Stimulated activated CD4-positive, alpha-beta T cell treated with anti-CD3 and anti-CD28 coated beads, Interleukin-1b, Interleukin-23, amount 100 ng/mL, for 48 hours (primary cell): Measurements from ENCODE around the gene CACNG1.

ENCODE experiments used
- DNase-seq: peaks from one replicate; pipeline ENCODE4 v3.0.0-alpha.2; 2020

CACNG1 gene

DNA sequence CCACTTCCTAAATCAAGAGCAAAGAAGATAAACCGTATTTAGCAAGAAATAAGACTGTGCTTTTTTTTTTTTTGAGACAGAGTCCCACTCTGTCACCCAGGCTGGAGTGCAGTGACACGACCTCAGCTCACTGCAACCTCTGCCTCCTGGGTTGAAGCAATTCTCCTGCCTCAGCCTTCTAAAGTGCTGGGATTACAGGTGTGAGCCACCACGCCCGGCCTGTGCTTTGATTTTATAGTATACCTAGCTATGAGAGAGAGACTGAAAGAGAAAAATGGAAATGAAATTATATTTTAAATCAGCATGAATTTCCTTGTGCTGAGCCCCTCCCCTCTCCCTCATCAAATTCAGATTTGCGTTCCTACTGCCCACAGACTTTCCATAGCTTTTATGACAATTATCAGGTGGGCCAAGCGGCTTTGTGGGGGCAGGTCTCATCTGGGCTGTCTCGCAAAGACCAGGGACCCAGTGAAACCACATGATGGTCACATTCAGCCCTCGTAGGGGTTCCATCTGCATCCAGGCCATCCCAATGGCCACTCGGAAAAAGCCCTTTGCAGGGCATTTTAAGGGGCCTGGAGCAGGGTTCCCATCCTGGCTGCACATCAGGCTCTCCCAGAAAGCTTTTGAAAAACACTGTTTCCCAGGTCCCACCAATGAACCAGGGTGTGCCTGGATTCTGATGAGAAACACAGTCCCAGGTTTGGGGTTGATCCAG lies 8.5 kb downstream of the CACNG1 start:
- no peak for DNase-seq

DNA sequence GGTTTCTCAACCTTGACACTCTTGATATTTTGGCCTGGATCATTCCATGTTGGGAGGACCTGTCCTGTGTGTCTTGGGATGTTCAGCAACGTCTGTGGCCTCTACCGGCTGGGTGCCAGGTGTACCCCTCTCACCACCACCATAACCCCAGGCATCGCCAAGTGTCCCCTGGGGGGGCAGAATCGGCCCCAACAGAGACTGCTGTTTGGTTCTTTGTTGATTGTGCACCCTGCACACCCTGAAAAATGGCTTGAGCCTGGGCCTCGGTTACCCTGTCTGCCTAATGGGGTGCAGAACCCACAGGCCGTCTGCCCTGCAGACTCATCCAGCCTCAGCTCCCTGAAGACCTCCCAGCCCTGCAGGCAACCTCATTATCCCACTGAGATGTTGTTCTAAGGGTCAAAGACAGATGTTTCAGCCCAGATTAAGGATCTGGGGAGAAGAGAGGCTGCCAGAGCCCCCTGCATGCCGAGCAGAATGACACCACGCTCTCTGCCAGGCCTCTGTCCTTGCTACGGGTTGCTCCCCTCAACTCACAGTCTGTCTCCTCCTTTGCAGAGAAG lies 9.2 kb downstream of the CACNG1 start:
- no peak for DNase-seq

DNA sequence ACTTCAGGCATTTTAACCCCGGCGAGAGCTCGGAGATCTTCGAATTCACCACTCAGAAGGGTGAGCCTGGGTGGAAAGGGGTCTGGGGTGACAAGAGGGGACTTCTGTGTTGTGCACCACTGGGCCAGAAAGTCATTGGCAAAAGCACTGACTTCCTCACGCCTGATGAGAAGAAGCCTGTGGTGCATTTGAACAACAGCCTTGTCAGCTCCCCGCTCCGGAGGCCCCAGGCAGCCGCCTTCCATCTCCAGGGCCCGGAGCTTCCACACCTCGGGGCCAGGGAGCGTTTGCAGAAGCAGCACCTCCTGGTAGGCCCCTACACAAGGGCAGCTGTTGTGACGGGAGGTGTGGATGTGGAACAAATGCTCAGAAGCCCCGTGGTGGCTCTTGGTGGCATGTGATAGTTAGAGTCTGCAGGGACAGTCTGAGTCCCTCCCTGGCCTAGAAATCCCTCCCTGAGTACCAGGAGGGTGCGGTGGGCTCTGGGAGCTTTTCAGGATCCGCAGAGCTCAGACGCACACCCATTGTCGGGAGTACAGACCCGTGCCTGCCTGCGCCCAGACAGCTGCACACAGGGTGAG lies 9.7 kb downstream of the CACNG1 start:
- no peak for DNase-seq

DNA sequence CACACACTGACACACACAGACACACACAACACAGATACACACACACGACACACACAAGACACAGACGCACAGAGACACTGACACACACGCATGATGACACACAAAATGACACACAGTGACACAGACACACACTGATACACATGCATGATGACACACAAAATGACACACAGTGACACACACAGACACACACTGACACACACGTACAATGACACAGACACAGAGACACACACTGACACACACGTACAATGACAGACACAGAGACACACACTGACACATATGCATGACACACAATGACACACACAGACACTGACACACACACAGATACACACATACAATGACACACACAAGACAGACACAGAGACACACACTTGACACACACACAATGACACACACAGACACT lies 10.3 kb downstream of the CACNG1 start:
- no peak for DNase-seq

DNA sequence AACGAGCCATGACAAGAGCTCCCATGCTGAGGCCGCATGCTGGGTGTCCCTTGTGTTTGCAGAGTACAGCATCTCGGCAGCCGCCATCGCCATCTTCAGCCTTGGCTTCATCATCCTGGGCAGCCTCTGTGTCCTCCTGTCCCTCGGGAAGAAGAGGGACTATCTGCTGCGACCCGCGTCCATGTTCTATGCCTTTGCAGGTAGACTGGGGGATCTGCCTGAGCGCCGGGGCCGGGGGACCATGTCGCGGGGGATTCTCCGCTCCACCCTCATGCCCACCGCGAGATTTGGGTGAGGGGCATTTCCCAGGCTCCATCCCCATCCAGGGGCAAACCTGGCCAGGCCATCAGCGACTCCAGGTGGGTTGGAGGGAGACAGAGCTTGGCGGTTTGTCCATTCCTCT lies 10.7 kb downstream of the CACNG1 start:
- no peak for DNase-seq

DNA sequence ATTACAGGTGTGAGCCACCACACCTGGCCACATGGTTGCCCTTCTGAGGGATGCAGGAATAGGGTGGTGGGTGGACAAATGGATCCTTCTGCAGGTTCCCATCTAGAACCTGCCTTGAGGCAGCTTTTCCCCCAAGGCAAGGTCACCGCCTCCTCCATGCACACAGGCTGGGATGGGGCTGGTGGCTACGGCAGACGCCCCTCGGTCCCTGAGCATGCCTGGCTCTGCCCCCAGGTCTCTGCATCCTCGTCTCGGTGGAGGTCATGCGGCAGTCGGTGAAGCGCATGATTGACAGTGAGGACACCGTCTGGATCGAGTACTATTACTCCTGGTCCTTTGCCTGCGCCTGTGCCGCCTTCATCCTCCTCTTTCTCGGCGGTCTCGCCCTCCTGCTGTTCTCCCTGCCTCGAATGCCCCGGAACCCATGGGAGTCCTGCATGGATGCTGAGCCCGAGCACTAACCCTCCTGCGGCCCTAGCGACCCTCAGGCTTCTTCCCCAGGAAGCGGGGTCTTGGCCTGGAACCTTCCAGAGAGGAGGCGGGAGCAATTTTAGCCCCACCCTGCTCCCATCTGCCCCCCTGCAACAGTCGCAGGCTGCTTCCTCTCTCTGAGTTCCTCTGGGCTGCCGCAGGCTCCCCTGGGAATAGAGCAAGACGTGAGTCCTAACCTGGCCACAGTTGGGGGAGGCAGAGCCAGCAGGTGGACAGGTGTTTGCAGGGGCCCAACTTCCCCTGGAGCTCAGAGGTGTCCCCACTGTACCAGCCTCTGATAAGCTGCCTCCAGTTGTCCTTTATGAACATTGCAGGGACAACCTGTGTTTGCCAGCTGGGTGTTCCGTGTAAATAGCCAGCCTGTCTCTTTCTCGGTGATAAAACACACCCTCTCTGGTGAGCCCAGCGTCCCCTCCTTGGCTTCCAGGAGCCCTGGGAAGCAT lies 11.7 kb downstream of the CACNG1 start:
- no peak for DNase-seq

DNA sequence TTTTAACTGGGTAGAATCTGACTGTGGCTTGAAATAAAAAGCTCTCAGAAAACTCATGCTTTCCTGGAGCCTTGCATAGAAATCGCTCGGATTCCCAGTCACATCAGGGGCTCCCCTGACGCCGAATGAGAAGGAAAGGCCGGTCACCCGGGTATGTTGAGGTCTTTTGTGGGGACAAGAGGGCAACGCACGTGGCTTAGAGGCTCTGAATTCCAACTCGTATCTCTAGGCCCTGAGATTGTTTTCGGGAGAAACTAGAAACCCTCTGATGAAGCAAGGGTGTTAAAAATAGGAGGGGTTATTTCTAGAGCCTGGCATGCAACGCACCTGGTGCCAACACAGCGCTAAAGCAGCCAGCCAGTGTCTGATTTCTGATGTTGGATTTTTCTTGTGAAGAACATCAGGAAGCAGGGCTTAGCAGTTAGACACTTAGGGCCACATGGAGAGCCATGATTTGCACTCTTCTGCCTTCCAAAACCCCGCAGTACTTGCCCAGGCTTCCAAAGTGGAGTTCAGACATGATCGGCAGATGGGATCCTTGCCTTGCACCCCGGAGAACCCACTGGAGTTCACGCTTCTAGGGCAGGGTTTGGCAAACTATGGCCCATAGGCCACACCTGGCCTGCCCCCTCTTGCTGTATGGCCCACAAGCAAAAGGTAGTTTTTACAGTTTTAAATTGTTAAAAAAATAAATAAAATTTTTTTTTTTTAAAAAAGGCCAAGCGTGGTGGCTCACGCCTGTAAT lies 12.6 kb downstream of the CACNG1 start:
- no peak for DNase-seq

DNA sequence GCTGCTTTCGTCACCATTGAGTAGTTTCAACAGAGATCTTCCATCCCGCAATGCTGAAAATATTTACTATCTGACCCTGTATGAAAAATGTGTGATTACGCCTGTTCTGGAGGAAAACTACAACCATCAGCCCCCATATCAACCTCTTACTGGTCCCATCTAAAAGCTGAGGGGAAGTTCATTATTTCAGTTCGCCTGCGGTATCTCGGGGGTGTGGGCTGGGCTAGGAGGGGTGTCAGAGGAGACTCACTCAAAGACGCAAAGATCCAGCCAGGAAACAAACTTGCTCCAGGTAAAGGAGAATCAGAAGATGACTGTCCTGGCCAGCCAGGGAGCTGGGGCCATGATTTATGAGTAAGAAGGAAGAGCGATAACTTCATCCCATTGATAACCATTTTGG lies 13.7 kb downstream of the CACNG1 start:
- no peak for DNase-seq

DNA sequence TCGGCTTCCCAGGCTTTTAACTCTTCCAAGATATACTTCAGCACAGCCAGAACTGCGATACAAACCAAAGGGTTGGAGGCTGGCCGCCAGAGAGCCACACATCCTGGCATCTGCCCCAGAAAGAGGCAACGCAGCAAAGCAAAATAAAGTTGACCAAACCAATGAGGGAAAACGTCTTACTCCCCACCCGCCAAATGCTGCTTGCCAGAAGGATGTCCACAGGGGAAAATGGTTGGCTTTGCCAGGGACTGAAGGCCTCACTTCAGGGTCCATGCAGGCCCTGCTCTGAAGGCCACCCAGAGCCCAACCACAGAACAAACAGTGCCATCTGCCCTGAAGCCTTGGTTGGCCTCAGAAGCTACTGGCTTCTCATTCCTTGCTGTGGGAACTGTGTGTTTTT lies 15.0 kb downstream of the CACNG1 start:
- DNase-seq: no peak

DNA sequence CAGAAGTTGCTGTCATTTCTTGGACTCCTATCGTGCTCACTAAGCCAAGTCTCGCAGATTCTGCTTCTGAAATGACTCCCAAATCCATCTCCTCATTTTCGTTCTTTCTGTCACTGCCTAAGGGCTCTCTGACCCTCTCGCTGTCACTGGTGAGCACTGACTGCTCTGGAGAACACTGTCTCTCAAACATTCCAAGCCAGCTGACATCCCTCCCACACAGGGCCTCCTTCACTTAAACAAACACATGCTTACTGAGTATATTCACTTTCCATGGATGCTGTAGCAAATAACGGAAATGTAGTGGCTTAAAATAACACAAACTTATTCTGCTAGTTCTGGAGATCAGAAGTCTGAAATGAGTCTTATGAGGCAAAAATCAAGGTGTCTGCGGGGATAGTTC lies 18.8 kb downstream of the CACNG1 start:
- no peak for DNase-seq

DNA sequence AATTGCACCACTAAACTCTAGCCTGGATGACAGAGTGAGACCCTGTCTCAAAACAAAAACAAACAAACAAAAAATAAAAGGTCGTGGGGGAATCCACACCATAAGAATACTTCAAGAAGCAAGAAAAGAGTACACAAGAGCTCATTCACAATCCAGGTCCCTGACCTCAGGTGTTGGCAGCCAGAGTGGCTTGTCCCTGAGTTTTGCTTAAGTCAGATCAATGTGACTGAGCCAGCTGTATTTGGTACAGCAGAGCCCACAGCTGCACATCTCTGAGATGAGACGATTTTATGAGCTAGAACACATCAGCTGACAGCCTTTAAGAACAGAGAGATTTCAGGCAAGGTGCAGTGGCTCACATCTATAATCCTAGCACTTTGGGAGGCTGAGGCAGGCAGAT lies 22.4 kb downstream of the CACNG1 start:
- no peak for DNase-seq

DNA sequence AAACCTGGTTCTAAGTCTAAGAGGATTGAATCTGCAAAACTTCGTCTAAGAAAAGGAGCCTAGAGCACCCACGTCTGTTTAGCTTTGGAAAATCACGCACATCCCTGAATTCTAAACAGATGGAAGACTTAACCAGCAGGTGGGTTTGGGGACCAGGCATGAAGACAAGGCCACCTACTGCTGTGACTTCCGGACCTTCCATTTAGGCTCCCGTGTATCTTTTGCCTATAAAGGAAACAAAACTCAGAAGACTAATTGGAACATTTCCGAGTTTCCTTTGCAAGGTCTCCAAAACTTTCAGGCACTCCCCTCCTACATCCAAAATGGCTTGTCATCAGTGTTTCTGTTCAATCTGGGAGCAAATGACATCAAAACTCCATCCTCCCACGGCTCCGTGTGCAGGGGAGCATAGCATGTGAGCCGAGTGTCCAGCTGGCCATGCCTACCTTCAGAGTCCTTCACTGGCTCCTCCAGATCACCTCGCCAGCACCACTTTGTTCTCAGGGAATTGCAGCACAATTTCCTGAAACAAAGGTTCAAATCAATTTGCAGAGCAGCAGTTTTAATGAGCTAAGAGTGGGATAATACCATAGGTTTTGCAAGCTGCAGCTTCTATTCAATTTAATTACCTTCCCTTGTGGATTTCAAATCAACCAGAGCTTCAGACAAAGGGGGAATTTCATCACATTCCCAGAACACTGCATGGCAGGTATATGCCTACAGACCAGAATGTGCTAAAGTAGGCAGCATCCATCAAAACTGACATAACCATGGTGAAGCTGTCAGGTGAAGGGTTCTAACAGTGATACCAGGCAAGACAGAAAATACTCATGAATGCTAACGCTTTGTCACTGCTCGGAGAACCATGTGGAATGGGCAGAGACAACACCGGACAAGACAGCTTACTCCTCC lies 23.5 kb downstream of the CACNG1 start:
- DNase-seq: no peak

DNA sequence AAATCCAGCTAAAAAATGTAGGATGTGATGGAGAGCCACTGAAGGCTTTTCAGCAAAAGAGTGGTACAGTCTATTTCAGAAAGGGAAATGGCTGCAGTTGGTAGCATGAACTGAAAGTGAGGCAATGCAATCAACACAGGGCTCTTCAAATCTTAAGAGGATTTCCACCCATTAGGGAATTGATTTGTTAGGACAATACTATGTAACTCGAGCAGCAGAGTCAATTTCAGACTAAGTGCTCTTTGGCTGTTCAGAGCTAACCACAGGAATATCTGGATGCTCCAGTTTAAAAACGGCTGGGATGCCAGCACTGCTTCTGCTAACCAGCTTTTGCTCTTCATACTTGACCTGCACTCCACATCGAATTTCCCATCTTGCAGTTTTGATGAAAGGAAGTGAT lies 24.6 kb downstream of the CACNG1 start:
- no peak for DNase-seq

DNA sequence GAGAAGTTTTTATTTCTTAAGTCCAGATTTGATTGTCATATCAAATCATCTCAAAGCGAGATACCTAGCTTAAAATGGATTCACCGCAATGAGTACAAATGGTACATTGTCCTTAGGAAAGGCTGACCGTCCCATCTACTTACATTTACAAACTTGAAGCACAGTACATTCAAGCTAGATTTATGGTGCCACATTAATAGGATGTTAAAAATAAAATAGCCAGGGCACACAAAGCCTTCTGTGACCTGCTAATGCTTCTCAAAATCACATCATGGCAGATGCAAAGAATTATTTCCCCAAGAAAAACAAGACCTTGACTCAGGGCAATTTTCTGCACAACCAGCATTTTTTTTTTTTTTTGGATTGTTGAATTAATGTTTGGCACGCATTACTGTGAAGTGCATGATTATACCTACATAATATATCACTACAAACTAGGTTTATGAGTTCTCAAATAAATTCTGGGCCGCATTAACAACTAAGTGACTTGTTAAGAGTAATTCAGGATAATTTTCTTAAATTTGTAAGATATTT lies 25.3 kb downstream of the CACNG1 start:
- no peak for DNase-seq

DNA sequence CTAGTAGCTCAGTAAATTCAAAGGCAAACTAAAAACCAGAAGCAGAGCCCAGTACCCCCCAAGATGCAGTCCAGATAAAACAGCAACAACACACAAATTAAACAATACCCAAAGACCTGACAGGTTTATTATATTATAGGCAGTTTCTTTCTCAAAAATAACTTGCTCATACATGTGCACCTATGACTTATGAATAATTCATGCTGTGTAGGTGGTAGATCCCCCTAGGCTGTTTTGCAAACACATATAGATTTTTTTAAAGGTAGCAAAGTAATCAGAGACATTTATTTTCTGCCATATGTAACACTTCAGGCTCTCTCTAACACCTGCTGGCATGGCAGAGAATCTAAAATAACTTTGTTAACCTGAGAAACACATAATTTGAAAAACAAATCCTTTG lies 27.2 kb downstream of the CACNG1 start:
- DNase-seq: no peak

DNA sequence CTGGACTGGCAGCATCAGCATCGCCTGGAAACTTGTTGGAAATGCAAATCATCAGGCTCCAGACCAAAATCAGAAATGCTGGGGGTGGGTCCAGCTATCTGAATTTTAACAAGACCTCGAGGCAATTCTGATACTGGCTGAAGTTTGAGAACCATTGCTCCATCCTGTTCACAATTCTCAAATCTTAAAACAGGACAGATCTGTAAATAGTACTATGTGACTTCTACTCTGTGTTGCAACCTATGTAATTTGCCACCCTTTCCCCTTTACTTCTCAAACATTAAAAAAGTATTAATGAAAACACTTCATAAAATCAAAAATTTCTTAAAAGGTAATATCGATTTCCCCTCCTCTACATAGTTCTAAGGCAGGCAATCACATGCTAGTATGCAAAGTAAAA lies 28.5 kb downstream of the CACNG1 start:
- no peak for DNase-seq

DNA sequence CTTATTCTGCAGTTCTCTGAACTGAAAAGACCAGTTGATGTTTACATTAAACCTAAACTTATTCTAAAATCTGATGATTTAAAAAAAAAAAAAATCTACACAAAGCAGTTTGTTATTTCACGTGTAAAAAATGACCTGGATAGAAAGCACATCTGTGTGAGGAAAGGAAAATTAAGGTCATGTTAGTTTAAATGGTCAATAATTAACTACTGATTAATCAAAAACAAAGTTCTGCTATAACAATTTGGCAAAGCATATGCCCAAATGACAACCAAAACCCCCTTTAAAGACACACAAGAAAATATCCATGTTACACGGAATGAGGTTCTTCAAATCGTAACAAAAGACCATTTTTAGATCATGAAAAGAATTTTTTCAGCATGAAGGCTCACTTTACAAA lies 30.4 kb downstream of the CACNG1 start:
- no peak for DNase-seq

DNA sequence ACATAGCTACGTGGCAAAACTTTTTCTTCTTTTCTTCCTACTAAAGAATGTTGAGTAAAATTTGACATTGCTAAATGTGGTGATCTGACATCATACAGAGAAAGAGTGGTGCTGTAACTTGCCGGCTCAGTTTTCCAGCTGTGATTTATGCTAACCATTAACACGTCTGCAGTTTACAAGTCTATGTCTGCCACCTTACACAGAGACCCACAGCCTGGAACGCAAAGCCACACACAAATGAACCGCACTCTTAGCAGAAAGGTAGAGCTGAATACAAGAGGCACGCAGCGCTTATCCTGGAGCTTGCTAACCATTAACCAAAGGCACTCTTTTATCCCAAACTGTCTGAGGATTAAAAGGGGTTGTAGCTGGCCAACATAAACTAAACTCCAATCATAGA lies 31.9 kb downstream of the CACNG1 start:
- DNase-seq: no peak

DNA sequence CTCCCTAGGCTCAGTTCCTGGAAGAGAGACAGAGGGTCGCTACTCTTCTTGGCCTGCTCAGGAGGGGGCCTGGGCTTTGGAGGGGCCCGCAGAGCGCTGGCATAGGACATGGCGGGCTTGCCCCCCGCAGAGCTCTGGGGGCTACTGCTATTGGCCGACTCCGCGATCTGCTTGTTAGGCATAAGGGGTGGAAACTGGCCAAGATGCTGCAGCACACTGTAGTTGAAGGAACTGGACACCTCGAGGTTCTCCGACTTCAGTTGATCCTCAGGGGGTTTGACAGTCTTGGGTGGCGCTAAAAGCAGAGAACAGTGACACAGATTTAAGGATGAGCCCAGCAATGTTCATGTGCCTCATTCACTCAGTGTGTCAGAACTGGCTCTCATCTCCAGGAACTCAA lies 33.9 kb downstream of the CACNG1 start:
- no peak for DNase-seq

DNA sequence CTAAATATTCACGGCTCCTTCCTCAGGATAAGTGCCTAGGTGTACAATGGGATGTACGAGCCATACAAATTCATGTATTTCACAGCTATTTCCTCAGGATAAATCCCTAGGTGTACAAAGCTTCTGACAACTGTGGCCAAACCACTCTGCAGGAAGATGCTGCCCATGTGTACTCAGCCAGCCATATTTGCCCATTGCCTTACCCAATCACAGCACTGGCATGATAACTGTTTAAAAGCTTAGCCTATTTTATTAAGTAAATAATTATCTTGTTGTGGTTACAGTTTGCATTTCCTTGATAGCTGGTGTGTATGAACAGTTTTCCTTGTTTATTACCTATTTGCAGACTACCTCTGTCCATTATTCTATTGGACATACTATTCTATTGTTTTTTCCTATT lies 35.1 kb downstream of the CACNG1 start:
- no peak for DNase-seq

DNA sequence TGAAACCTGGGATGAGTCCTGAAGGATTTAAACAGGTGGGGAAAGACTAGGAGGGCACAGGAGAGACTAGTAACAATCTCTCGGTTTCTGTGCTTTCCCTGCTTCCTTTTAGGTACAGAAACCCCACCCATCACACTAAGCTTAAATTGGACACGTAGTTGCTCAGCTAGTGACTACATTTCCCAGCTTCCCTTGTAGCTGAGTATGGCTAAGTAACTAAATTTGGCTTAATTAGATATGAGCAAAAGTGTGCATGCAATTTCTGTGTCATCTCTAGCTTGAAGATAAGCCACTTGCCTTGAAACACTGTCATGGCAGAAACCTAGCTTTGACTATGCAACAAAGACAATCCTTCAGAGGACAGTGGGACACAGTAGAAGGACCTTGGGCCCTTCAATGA lies 36.5 kb downstream of the CACNG1 start:
- no peak for DNase-seq

DNA sequence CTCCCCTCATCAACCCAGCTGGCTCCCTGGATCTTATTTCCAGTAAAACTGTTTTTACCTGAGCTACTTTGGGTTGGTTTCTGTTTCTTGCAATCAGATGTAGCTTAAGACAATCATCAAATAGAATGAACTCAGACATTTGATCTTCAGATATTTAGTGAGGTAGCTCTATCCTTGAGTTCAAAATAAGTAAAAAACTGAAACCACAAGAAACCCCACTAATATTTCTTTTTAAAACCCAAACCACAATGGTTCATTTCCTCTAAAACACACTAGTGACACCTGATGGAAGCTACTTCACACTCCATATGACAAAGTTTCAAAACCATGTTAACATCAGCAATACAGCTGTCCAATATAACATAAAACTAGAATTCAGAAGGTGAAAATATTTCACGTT lies 37.8 kb downstream of the CACNG1 start:
- DNase-seq: no peak
